ENCODE data around the gene SLC6A19.

GRCh38 chr5:1252681-1253080 lies 51.3 kb downstream of the SLC6A19 start:
- TF ChIP-seq CTCF (IDR thresholded peaks at IDR 0.05): no peak
- no peak for TF ChIP-seq EZH2 (IDR thresholded peaks at IDR 0.05; ENCODE audit: borderline replicate concordance, insufficient read depth, low read depth, low read length, poor library complexity, severe bottlenecking)

All from B cell (primary cell).